ENCODE data around the gene NEDD4.

DNA sequence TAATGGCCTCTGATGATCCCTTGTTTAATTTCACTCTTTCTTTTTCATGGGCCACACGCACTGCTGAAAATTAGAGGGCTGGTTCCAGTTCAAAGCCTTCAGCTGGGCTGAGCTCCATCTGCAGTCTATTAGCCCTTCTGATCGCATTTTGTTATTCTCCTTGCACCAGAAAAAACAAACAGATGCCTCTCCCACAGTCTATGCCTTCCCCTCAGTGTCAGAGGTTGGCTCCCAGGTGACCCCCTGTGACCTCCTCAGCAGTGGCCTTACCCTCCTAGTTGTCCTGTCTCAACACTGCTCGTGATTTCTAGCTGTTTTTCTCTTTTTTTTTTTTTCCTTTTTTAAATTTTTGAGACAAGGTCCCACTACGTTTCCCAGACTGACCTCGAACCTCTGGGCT, 173.4 kb downstream of the NEDD4 start:
- TF ChIP-seq, protein P1, sequence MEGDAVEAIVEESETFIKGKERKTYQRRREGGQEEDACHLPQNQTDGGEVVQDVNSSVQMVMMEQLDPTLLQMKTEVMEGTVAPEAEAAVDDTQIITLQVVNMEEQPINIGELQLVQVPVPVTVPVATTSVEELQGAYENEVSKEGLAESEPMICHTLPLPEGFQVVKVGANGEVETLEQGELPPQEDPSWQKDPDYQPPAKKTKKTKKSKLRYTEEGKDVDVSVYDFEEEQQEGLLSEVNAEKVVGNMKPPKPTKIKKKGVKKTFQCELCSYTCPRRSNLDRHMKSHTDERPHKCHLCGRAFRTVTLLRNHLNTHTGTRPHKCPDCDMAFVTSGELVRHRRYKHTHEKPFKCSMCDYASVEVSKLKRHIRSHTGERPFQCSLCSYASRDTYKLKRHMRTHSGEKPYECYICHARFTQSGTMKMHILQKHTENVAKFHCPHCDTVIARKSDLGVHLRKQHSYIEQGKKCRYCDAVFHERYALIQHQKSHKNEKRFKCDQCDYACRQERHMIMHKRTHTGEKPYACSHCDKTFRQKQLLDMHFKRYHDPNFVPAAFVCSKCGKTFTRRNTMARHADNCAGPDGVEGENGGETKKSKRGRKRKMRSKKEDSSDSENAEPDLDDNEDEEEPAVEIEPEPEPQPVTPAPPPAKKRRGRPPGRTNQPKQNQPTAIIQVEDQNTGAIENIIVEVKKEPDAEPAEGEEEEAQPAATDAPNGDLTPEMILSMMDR (IDR thresholded peaks at IDR 0.05), result no peak
- TF ChIP-seq POLR2A (IDR thresholded peaks at IDR 0.05), result no peak

All from Peyer's patch (tissue), 4 donors.